Upper lobe of left lung (tissue), 4 donors: ENCODE results near the gene PAQR5.

Experiments
- CTCF ChIP-seq, 6 experiments: fragments of 450-650 bp in 4 of 6; fragments of 200-600 bp in 2 of 6; sonication (generic) in 2 of 6; IDR thresholded peaks; one replicate each; pipeline ENCODE4 v1.5.1; 2016 to 2019; ENCODE audit warnings: antibody characterized with exemption in 6 of 6
- POLR2A ChIP-seq, 4 donors: fragments of 450-650 bp; IDR thresholded peaks; one replicate each; pipeline ENCODE4 v1.5.1; 2016 to 2017; ENCODE audit warnings: antibody characterized with exemption in 4 of 4, mild to moderate bottlenecking in 2 of 4

- TF ChIP-seq CTCF (IDR thresholded peaks at IDR 0.05) (no peak), POLR2A (IDR thresholded peaks at IDR 0.05) (no peak)
These were observed 10.7 kb upstream of the PAQR5 start for GRCh38 chr15:69288011-69288410.
